GM20000 (cell line): ENCODE results near the gene HPSE2.

ENCODE experiments used
- DNase-seq: peaks from one replicate; pipeline ENCODE4 v3.0.0; 2012; ENCODE audit warnings: low spot score
- CTCF ChIP-seq: IDR thresholded peaks from 2 replicates; pipeline ENCODE4 v1.5.1; 2012; ENCODE audit warnings: mild to moderate bottlenecking, control low read depth; ENCODE audit errors: extremely low read depth, missing control alignments

The HPSE2 gene

GRCh38 chr10:98951269-98952000 is 284.2 kb downstream of the HPSE2 start:
- no peak for DNase-seq
- no peak for TF ChIP-seq CTCF

GRCh38 chr10:98950106-98950505 is 285.5 kb downstream of the HPSE2 start:
- DNase-seq = no peak
- TF ChIP-seq CTCF = no peak

- no peak for DNase-seq
- no peak for TF ChIP-seq CTCF
Measured at GRCh38 chr10:98949306-98949705, 286.3 kb downstream of the HPSE2 start.

GRCh38 chr10:98943681-98944080 is 292.0 kb downstream of the HPSE2 start:
- DNase-seq = no peak
- no peak for TF ChIP-seq CTCF

GRCh38 chr10:98929709-98930108 is 305.9 kb downstream of the HPSE2 start:
- DNase-seq = no peak
- TF ChIP-seq CTCF = no peak

GRCh38 chr10:98925651-98926050 is 310.0 kb downstream of the HPSE2 start:
- TF ChIP-seq CTCF = no peak
- no peak for DNase-seq

- DNase-seq = no peak
- TF ChIP-seq CTCF = no peak
Measured at GRCh38 chr10:98924526-98924925, 311.1 kb downstream of the HPSE2 start.
